GM23338 (cell line): Measurements from ENCODE around the gene CXCL1. TPM values are rescaled to one million over a fixed set of nuclear protein-coding genes. Genes with fewer than 3 reads are reported as not detected.

ENCODE experiments used
- ATAC-seq: fragments of 200-7000 bp; cut with Tn5 transposase; 3 replicates; pipeline ENCODE4 v1.9.1; 2020
- DNase-seq: peaks from one replicate; pipeline ENCODE4 v3.0.0-alpha.2; 2015; ENCODE audit warnings: low spot score
- H2AFZ ChIP-seq: fragments of 200-600 bp; sonication (generic); 2 replicates; pipeline ENCODE4 v1.8.0; 2016; ENCODE audit warnings: antibody characterized with exemption, mild to moderate bottlenecking, moderate library complexity
- H3F3A ChIP-seq: fragments of 200-600 bp; sonication (generic); replicated peaks from 2 replicates; pipeline ENCODE4 v1.8.0; 2017; ENCODE audit warnings: antibody characterized with exemption, mixed run types, low read depth
- H3K27ac ChIP-seq: fragments of 200-600 bp; sonication (generic); 2 replicates; pipeline ENCODE4 v1.6.1; 2016; ENCODE audit warnings: low read depth
- H3K27me3 ChIP-seq: fragments of 200-600 bp; sonication (generic); 2 replicates; pipeline ENCODE4 v1.8.0; 2016; ENCODE audit warnings: mild to moderate bottlenecking, mixed run types, moderate library complexity; ENCODE audit not compliant: insufficient read depth
- H3K36me3 ChIP-seq: fragments of 200-600 bp; sonication (generic); 2 replicates; pipeline ENCODE4 v1.8.0; 2016; ENCODE audit warnings: mild to moderate bottlenecking; ENCODE audit not compliant: insufficient read depth
- H3K4me1 ChIP-seq: fragments of 200-600 bp; sonication (generic); 2 replicates; pipeline ENCODE4 v1.8.0; 2016; ENCODE audit warnings: mild to moderate bottlenecking, moderate library complexity; ENCODE audit not compliant: insufficient read depth
- H3K4me2 ChIP-seq: fragments of 200-600 bp; sonication (generic); 2 replicates; pipeline ENCODE4 v1.7.1; 2017; ENCODE audit warnings: mixed run types
- H3K4me3 ChIP-seq: fragments of 200-600 bp; sonication (generic); 2 replicates; pipeline ENCODE4 v1.6.1; 2016; ENCODE audit warnings: mixed run types
- H3K79me2 ChIP-seq: fragments of 200-600 bp; sonication (generic); replicated peaks from 2 replicates; pipeline ENCODE4 v1.8.0; 2017; ENCODE audit warnings: mild to moderate bottlenecking; ENCODE audit not compliant: insufficient read depth
- H3K9me2 ChIP-seq: fragments of 200-600 bp; sonication (generic); 2 replicates; pipeline ENCODE4 v1.8.0; 2017; ENCODE audit not compliant: insufficient read depth
- H4K20me1 ChIP-seq: fragments of 200-600 bp; sonication (generic); replicated peaks from 2 replicates; pipeline ENCODE4 v1.8.0; 2017; ENCODE audit warnings: mild to moderate bottlenecking; ENCODE audit not compliant: insufficient read depth
- H3K27ac Mint-ChIP-seq: 2 replicates; pipeline ENCODE4 v1.8.0; 2020; ENCODE audit warnings: inconsistent platforms, mild to moderate bottlenecking, moderate library complexity, mixed read lengths
- H3K27me3 Mint-ChIP-seq: 3 replicates; pipeline ENCODE4 v1.8.0; 2022; ENCODE audit warnings: low read depth, mild to moderate bottlenecking, moderate library complexity, mixed read lengths, inconsistent platforms; ENCODE audit not compliant: insufficient read depth, poor library complexity
- H3K36me3 Mint-ChIP-seq: 3 replicates; pipeline ENCODE4 v1.8.0; 2021; ENCODE audit warnings: low read depth, mild to moderate bottlenecking, inconsistent platforms, moderate library complexity, mixed read lengths
- H3K4me1 Mint-ChIP-seq: 3 replicates; pipeline ENCODE4 v1.8.0; 2020; ENCODE audit warnings: mild to moderate bottlenecking, inconsistent platforms, mixed read lengths
- H3K4me3 Mint-ChIP-seq: 3 replicates; pipeline ENCODE4 v1.8.0; 2021; ENCODE audit warnings: moderate library complexity, mild to moderate bottlenecking, inconsistent platforms, mixed read lengths
- H3K9me3 Mint-ChIP-seq: 3 replicates; pipeline ENCODE4 v1.8.0; 2020; ENCODE audit warnings: moderate library complexity, mild to moderate bottlenecking, inconsistent platforms, mixed read lengths
- CREB1 ChIP-seq: fragments of 250-450 bp; sonication (Bioruptor Pico); IDR thresholded peaks from 2 replicates; pipeline ENCODE4 v1.5.0; 2020; ENCODE audit warnings: low read depth, mild to moderate bottlenecking, moderate library complexity
- EZH2 ChIP-seq: fragments of 200-600 bp; sonication (generic); IDR thresholded peaks from one replicate; pipeline ENCODE4 v1.8.0; 2017; ENCODE audit warnings: antibody characterized with exemption, mild to moderate bottlenecking, low read depth; ENCODE audit not compliant: unreplicated experiment
- EZH2phosphoT487 ChIP-seq: fragments of 200-600 bp; sonication (generic); IDR thresholded peaks from one replicate; pipeline ENCODE4 v1.8.1; 2018; ENCODE audit warnings: antibody characterized with exemption; ENCODE audit not compliant: unreplicated experiment
- JUNB ChIP-seq: IDR thresholded peaks from one replicate; pipeline ENCODE4 v1.6.1; 2016; ENCODE audit warnings: antibody characterized with exemption; ENCODE audit not compliant: unreplicated experiment
- NANOG ChIP-seq: IDR thresholded peaks from 2 replicates; pipeline ENCODE4 v1.6.1; 2016; ENCODE audit warnings: antibody characterized with exemption, borderline replicate concordance
- POLR2AphosphoS5 ChIP-seq: IDR thresholded peaks from 2 replicates; pipeline ENCODE4 v1.6.1; 2016; ENCODE audit warnings: antibody characterized with exemption, low read depth
- STAT1 ChIP-seq: IDR thresholded peaks from one replicate; pipeline ENCODE4 v1.6.1; 2016; ENCODE audit warnings: antibody characterized with exemption; ENCODE audit not compliant: unreplicated experiment
- ZNF114 ChIP-seq: fragments of 250-450 bp; sonication (Bioruptor Pico); IDR thresholded peaks from 2 replicates; pipeline ENCODE4 v1.5.0; 2020; ENCODE audit warnings: mild to moderate bottlenecking, moderate library complexity
- ZNF331 ChIP-seq: fragments of 250-450 bp; sonication (Bioruptor Pico); IDR thresholded peaks from 2 replicates; pipeline ENCODE4 v1.5.0; 2020; ENCODE audit warnings: low read depth, mild to moderate bottlenecking, moderate library complexity
- polyA plus RNA-seq: library from polyadenylated mRNA; unstranded; fragments of >200 nt; fragmentation: Nextera tagmentation; extraction: Ambion mirVana; gene quantifications from 2 replicates; pipeline ENCODE4 v1.2.1, GENCODE V29; 2016
- total RNA-seq: library from RNA; depleted of rRNA; stranded (reverse); fragments of >200 nt; shearing (Covaris generic); gene quantifications from 2 replicates; pipeline ENCODE4 v1.2.3, GENCODE V29; 2014
- TF ChIP-seq, protein P1 (sequence below): IDR thresholded peaks from 2 replicates; pipeline ENCODE4 v1.6.1; 2016; ENCODE audit warnings: antibody characterized with exemption
- TF ChIP-seq, protein P2 (sequence below), 2 experiments: fragments of 200-600 bp in 1 of 2; sonication (generic) in 1 of 2; conservative IDR thresholded peaks; 2 replicates each; pipeline versions ENCODE4 v1.5.1 to v1.6.1; 2016 to 2017; ENCODE audit warnings: antibody characterized with exemption in 2 of 2, low read depth in 2 of 2, mild to moderate bottlenecking in 2 of 2, moderate library complexity in 1 of 2
- TF ChIP-seq, protein P3 (sequence below): fragments of 250-450 bp; sonication (Bioruptor Pico); IDR thresholded peaks from 2 replicates; pipeline ENCODE4 v1.5.0; 2020; ENCODE audit warnings: mild to moderate bottlenecking, moderate library complexity
- TF ChIP-seq, protein P4 (sequence below): IDR thresholded peaks from one replicate; pipeline ENCODE4 v1.6.1; 2018; ENCODE audit warnings: antibody characterized with exemption; ENCODE audit not compliant: unreplicated experiment

Gene CXCL1
- total and polyA plus RNA-seq, 2 experiments from 2014 or later, result 1.6 to 2.5 TPM

DNA sequence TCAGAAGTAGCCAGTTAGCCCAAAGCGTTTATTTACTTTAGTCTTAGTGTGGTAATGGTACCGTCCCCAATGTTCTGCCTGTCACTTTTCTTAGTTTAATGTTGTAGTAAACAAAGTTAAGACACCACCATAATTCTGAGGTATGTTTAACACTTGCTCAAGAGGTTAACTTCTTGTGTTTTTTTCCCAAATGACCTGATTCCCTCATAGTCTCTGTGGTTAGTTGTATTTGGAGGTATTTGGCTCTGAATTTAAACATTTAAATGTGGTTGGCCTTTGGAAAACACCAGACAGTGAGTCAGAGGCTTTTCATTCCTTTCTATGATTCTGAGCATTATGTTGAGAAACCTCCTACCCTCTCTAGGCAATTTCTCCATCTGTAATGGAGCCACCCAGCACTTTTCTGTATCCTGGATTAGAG, 47.9 kb downstream of the CXCL1 start:
- no peak overlapping the region for H3K27ac ChIP-seq
- Mint-ChIP-seq H3K27me3 (no peaks in the 10 kb centered on the region), H3K4me1 (no peaks in the 10 kb centered on the region), H3K36me3 (no peaks in the 10 kb centered on the region), H3K4me3 (no peak overlapping the region), H3K27ac (no peak overlapping the region), H3K9me3 (no peaks in the 10 kb centered on the region)
- TF ChIP-seq EZH2phosphoT487 (no peak), POLR2AphosphoS5 (no peak), STAT1 (no peak), ZNF331 (no peak), NANOG (no peak), ZNF114 (CRISPR knock-in tag) (no peak), JUNB (no peak), EZH2 (no peak), CREB1 (CRISPR knock-in tag) (no peak)
- TF ChIP-seq, protein P1, sequence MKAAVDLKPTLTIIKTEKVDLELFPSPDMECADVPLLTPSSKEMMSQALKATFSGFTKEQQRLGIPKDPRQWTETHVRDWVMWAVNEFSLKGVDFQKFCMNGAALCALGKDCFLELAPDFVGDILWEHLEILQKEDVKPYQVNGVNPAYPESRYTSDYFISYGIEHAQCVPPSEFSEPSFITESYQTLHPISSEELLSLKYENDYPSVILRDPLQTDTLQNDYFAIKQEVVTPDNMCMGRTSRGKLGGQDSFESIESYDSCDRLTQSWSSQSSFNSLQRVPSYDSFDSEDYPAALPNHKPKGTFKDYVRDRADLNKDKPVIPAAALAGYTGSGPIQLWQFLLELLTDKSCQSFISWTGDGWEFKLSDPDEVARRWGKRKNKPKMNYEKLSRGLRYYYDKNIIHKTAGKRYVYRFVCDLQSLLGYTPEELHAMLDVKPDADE, result no peak
- TF ChIP-seq, protein P2, sequence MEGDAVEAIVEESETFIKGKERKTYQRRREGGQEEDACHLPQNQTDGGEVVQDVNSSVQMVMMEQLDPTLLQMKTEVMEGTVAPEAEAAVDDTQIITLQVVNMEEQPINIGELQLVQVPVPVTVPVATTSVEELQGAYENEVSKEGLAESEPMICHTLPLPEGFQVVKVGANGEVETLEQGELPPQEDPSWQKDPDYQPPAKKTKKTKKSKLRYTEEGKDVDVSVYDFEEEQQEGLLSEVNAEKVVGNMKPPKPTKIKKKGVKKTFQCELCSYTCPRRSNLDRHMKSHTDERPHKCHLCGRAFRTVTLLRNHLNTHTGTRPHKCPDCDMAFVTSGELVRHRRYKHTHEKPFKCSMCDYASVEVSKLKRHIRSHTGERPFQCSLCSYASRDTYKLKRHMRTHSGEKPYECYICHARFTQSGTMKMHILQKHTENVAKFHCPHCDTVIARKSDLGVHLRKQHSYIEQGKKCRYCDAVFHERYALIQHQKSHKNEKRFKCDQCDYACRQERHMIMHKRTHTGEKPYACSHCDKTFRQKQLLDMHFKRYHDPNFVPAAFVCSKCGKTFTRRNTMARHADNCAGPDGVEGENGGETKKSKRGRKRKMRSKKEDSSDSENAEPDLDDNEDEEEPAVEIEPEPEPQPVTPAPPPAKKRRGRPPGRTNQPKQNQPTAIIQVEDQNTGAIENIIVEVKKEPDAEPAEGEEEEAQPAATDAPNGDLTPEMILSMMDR (conservative IDR thresholded peaks at IDR 0.05; ENCODE audit: low read depth in 2 of 2), result no peak
- TF ChIP-seq, protein P3, sequence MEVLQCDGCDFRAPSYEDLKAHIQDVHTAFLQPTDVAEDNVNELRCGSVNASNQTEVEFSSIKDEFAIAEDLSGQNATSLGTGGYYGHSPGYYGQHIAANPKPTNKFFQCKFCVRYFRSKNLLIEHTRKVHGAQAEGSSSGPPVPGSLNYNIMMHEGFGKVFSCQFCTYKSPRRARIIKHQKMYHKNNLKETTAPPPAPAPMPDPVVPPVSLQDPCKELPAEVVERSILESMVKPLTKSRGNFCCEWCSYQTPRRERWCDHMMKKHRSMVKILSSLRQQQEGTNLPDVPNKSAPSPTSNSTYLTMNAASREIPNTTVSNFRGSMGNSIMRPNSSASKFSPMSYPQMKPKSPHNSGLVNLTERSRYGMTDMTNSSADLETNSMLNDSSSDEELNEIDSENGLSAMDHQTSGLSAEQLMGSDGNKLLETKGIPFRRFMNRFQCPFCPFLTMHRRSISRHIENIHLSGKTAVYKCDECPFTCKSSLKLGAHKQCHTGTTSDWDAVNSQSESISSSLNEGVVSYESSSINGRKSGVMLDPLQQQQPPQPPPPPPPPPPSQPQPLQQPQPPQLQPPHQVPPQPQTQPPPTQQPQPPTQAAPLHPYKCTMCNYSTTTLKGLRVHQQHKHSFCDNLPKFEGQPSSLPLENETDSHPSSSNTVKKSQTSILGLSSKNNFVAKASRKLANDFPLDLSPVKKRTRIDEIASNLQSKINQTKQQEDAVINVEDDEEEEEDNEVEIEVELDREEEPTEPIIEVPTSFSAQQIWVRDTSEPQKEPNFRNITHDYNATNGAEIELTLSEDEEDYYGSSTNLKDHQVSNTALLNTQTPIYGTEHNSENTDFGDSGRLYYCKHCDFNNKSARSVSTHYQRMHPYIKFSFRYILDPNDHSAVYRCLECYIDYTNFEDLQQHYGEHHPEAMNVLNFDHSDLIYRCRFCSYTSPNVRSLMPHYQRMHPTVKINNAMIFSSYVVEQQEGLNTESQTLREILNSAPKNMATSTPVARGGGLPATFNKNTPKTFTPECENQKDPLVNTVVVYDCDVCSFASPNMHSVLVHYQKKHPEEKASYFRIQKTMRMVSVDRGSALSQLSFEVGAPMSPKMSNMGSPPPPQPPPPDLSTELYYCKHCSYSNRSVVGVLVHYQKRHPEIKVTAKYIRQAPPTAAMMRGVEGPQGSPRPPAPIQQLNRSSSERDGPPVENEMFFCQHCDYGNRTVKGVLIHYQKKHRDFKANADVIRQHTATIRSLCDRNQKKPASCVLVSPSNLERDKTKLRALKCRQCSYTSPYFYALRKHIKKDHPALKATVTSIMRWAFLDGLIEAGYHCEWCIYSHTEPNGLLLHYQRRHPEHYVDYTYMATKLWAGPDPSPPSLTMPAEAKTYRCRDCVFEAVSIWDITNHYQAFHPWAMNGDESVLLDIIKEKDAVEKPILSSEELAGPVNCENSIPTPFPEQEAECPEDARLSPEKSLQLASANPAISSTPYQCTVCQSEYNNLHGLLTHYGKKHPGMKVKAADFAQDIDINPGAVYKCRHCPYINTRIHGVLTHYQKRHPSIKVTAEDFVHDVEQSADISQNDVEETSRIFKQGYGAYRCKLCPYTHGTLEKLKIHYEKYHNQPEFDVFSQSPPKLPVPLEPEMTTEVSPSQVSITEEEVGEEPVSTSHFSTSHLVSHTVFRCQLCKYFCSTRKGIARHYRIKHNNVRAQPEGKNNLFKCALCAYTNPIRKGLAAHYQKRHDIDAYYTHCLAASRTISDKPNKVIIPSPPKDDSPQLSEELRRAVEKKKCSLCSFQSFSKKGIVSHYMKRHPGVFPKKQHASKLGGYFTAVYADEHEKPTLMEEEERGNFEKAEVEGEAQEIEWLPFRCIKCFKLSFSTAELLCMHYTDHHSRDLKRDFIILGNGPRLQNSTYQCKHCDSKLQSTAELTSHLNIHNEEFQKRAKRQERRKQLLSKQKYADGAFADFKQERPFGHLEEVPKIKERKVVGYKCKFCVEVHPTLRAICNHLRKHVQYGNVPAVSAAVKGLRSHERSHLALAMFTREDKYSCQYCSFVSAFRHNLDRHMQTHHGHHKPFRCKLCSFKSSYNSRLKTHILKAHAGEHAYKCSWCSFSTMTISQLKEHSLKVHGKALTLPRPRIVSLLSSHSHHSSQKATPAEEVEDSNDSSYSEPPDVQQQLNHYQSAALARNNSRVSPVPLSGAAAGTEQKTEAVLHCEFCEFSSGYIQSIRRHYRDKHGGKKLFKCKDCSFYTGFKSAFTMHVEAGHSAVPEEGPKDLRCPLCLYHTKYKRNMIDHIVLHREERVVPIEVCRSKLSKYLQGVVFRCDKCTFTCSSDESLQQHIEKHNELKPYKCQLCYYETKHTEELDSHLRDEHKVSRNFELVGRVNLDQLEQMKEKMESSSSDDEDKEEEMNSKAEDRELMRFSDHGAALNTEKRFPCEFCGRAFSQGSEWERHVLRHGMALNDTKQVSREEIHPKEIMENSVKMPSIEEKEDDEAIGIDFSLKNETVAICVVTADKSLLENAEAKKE (CRISPR knock-in tag), result no peak
- TF ChIP-seq, protein P4, sequence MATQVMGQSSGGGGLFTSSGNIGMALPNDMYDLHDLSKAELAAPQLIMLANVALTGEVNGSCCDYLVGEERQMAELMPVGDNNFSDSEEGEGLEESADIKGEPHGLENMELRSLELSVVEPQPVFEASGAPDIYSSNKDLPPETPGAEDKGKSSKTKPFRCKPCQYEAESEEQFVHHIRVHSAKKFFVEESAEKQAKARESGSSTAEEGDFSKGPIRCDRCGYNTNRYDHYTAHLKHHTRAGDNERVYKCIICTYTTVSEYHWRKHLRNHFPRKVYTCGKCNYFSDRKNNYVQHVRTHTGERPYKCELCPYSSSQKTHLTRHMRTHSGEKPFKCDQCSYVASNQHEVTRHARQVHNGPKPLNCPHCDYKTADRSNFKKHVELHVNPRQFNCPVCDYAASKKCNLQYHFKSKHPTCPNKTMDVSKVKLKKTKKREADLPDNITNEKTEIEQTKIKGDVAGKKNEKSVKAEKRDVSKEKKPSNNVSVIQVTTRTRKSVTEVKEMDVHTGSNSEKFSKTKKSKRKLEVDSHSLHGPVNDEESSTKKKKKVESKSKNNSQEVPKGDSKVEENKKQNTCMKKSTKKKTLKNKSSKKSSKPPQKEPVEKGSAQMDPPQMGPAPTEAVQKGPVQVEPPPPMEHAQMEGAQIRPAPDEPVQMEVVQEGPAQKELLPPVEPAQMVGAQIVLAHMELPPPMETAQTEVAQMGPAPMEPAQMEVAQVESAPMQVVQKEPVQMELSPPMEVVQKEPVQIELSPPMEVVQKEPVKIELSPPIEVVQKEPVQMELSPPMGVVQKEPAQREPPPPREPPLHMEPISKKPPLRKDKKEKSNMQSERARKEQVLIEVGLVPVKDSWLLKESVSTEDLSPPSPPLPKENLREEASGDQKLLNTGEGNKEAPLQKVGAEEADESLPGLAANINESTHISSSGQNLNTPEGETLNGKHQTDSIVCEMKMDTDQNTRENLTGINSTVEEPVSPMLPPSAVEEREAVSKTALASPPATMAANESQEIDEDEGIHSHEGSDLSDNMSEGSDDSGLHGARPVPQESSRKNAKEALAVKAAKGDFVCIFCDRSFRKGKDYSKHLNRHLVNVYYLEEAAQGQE, result no peak
- ATAC-seq (no peak), DNase-seq (no peak)
- no peaks in the 10 kb centered on the region for H4K20me1 ChIP-seq
- H3K4me3 ChIP-seq, result no peak overlapping the region
- no peaks in the 10 kb centered on the region for H3K36me3 ChIP-seq
- no peaks in the 10 kb centered on the region for H3K79me2 ChIP-seq
- H2AFZ ChIP-seq, result no peak overlapping the region
- no peaks in the 10 kb centered on the region for H3K27me3 ChIP-seq
- no peaks in the 10 kb centered on the region for H3K4me1 ChIP-seq
- H3K9me2 ChIP-seq, result no peaks in the 10 kb centered on the region
- no peaks in the 10 kb centered on the region for H3F3A ChIP-seq
- no peak overlapping the region for H3K4me2 ChIP-seq
